Activated T-cell treated with anti-CD3 and anti-CD28 coated beads, Interleukin-2, amount 50 U/mL, for 1 hour (primary cell): Measurements from ENCODE around the gene DNAJC7.
"Not testable (repeated sequence)": the region's sequence is repeated elsewhere in the genome, so short reads cannot be mapped to it uniquely, and the experiment has no call there.

Experiments
- DNase-seq: peaks from one replicate; pipeline ENCODE4 v3.0.0-alpha.2; 2020

DNAJC7 gene

GRCh38 chr17:42039794-42040763, 22.8 kb upstream of the DNAJC7 start:
- no peak for DNase-seq

GRCh38 chr17:42038221-42038973, 21.2 kb upstream of the DNAJC7 start:
- no peak for DNase-seq

GRCh38 chr17:42034059-42034458, 16.8 kb upstream of the DNAJC7 start:
- DNase-seq, result no peak

GRCh38 chr17:42031584-42031983, 14.3 kb upstream of the DNAJC7 start:
- no peak for DNase-seq

GRCh38 chr17:42028791-42029127, 11.5 kb upstream of the DNAJC7 start:
- DNase-seq, result no peak

GRCh38 chr17:42027961-42028790, 10.9 kb upstream of the DNAJC7 start:
- no peak for DNase-seq

GRCh38 chr17:42027590-42027889, 10.3 kb upstream of the DNAJC7 start:
- DNase-seq, result no peak

GRCh38 chr17:42026857-42027589, 9.8 kb upstream of the DNAJC7 start:
- DNase-seq, result no peak

- DNase-seq, result no peak
Measured at GRCh38 chr17:42025936-42026335, 8.7 kb upstream of the DNAJC7 start.

GRCh38 chr17:42025191-42025579, 7.9 kb upstream of the DNAJC7 start:
- DNase-seq, result no peak

GRCh38 chr17:42023524-42024349, 6.5 kb upstream of the DNAJC7 start:
- no peak for DNase-seq

GRCh38 chr17:42020845-42021244, 3.6 kb upstream of the DNAJC7 start:
- not testable (repeated sequence) for DNase-seq

GRCh38 chr17:42019509-42020404, 2.5 kb upstream of the DNAJC7 start, which contains the start of gene NKIRAS2:
Gene NKIRAS2, plus strand, starts transcription at chr17:42020090. Its CDS starts 1,488 bp downstream, at chr17:42021578.
- DNase-seq, result peak; percentile 93

- no peak for DNase-seq
Measured at GRCh38 chr17:42018988-42019387, 1.7 kb upstream of the DNAJC7 start.

- no peak for DNase-seq
Measured at GRCh38 chr17:42018339-42018738, 1.1 kb upstream of the DNAJC7 start.

GRCh38 chr17:42017866-42018200, 594 bp upstream of the DNAJC7 start:
- no peak for DNase-seq

GRCh38 chr17:42016411-42016831, 818 bp downstream of the DNAJC7 start:
- peak; percentile 29 for DNase-seq

- not testable (repeated sequence) for DNase-seq
Measured at GRCh38 chr17:42013740-42014139, 3.5 kb downstream of the DNAJC7 start.

GRCh38 chr17:42012363-42012762, 4.9 kb downstream of the DNAJC7 start:
- not testable (repeated sequence) for DNase-seq

GRCh38 chr17:42010898-42011516, 6.2 kb downstream of the DNAJC7 start:
- DNase-seq, result no peak
